NCI-H1417 (cell line): Measurements from ENCODE around the gene MRC2.
"Not testable (repeated sequence)": the region's sequence is repeated elsewhere in the genome, so short reads cannot be mapped to it uniquely, and the experiment has no call there.

Experiments used
- DNase-seq, 3 experiments: peaks; one replicate each; lab custom pipeline; 2025; lab: John Stamatoyannopoulos, UW

The MRC2 gene

GRCh38 chr17:62612289-62612688 lies 15.2 kb upstream of the MRC2 start:
- not testable (repeated sequence) for DNase-seq

- DNase-seq = not testable (repeated sequence)
These were observed 14.4 kb upstream of the MRC2 start for GRCh38 chr17:62613095-62613494.

GRCh38 chr17:62614142-62614541 lies 13.3 kb upstream of the MRC2 start:
- DNase-seq = no peak

GRCh38 chr17:62615503-62615902 lies 12.0 kb upstream of the MRC2 start:
- DNase-seq = no peak

GRCh38 chr17:62616993-62617893 lies 10.2 kb upstream of the MRC2 start:
- DNase-seq = peak in 2 of 3 experiments; percentile 19 to 53

- DNase-seq = no peak
These were observed 9.5 kb upstream of the MRC2 start for GRCh38 chr17:62617894-62618472.

GRCh38 chr17:62618647-62619416 lies 8.6 kb upstream of the MRC2 start:
- no peak for DNase-seq

- no peak for DNase-seq
These were observed 7.9 kb upstream of the MRC2 start for GRCh38 chr17:62619417-62620155.

GRCh38 chr17:62621223-62621622 lies 6.2 kb upstream of the MRC2 start:
- DNase-seq = no peak

GRCh38 chr17:62625184-62625869 lies 2.1 kb upstream of the MRC2 start:
- DNase-seq = no peak

GRCh38 chr17:62625870-62626200 lies 1.6 kb upstream of the MRC2 start:
- no peak for DNase-seq

GRCh38 chr17:62626719-62627218 lies 701 bp upstream of the MRC2 start:
- DNase-seq = peak in 2 of 3 experiments; percentile 33

- peak in 1 of 3 experiments; percentile 46 for DNase-seq
These were observed 599 bp downstream of the MRC2 start for GRCh38 chr17:62627904-62628633.

- no peak for DNase-seq
These were observed 1.5 kb downstream of the MRC2 start for GRCh38 chr17:62628831-62629555.

- no peak for DNase-seq
These were observed 2.3 kb downstream of the MRC2 start for GRCh38 chr17:62629556-62630364.

- no peak for DNase-seq
These were observed 3.1 kb downstream of the MRC2 start for GRCh38 chr17:62630365-62631085.

- no peak for DNase-seq
These were observed 3.8 kb downstream of the MRC2 start for GRCh38 chr17:62631086-62631935.
